ENCODE data around the gene JPH2.
"Not testable (repeated sequence)": the region's sequence is repeated elsewhere in the genome, so short reads cannot be mapped to it uniquely, and the experiment has no call there.

DNA sequence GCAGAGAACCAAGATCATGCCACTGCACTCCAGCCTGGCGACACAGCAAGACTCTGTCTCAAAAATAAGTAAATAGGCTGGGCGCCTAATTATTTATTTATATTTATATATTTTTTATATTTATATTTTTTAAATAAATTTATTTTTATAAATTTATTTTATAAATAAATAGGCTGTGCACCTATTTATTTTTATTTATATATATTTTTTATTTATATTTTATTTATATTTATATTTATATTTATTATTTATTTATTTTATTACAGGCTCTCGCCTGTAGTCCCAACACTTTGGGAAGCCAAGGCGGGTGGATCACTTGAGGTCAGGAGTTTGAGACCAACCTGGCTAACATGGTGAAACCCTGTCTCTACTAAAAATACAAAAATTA is 45.5 kb upstream of the JPH2 start:
- TF ChIP-seq, protein P1, sequence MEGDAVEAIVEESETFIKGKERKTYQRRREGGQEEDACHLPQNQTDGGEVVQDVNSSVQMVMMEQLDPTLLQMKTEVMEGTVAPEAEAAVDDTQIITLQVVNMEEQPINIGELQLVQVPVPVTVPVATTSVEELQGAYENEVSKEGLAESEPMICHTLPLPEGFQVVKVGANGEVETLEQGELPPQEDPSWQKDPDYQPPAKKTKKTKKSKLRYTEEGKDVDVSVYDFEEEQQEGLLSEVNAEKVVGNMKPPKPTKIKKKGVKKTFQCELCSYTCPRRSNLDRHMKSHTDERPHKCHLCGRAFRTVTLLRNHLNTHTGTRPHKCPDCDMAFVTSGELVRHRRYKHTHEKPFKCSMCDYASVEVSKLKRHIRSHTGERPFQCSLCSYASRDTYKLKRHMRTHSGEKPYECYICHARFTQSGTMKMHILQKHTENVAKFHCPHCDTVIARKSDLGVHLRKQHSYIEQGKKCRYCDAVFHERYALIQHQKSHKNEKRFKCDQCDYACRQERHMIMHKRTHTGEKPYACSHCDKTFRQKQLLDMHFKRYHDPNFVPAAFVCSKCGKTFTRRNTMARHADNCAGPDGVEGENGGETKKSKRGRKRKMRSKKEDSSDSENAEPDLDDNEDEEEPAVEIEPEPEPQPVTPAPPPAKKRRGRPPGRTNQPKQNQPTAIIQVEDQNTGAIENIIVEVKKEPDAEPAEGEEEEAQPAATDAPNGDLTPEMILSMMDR (IDR thresholded peaks at IDR 0.05) = not testable (repeated sequence)
- not testable (repeated sequence) for TF ChIP-seq E2F4 (CRISPR knock-in tag; IDR thresholded peaks at IDR 0.05; ENCODE audit: borderline replicate concordance, low read depth); CREB1 (CRISPR knock-in tag; IDR thresholded peaks at IDR 0.05); ZNF232 (CRISPR knock-in tag; IDR thresholded peaks at IDR 0.05); ELF4 (CRISPR knock-in tag; IDR thresholded peaks at IDR 0.05; ENCODE audit: low read depth)

All from WTC11 (cell line).